ENCODE measurements around the gene SNRNP70. TPM values are rescaled to one million over a fixed set of nuclear protein-coding genes. Genes with fewer than 3 reads are reported as not detected.
A peak's percentile ranks its signal among the peaks of the same experiment; 100 is the strongest.

Gene SNRNP70
- total and polyA plus RNA-seq, 2 of the 13 experiments (the other 11 are each of a cell fraction or from before 2014, with no cell fraction given): 150 to 210 TPM

- TF ChIP-seq PCBP1 (IDR thresholded peaks at IDR 0.05; ENCODE audit: borderline replicate concordance, low read depth, low read length) (0 out of 2 replicates have a peak, but pooled peaks have one; percentile 22), ZFP36L1 (CRISPR knock-in tag; IDR thresholded peaks at IDR 0.05) (0 out of 2 replicates have a peak, but pooled peaks have one; percentile 76), ZNF383 (CRISPR knock-in tag; IDR thresholded peaks at IDR 0.05; ENCODE audit: borderline replicate concordance) (no peak), ZNF253 (CRISPR knock-in tag; IDR thresholded peaks at IDR 0.05; ENCODE audit: borderline replicate concordance) (no peak), MED13 (CRISPR knock-in tag; IDR thresholded peaks at IDR 0.05) (peak; percentile 58), ARNT2 (CRISPR knock-in tag; IDR thresholded peaks at IDR 0.05; ENCODE audit: low read depth) (peak; percentile 84), NAIF1 (CRISPR knock-in tag; IDR thresholded peaks at IDR 0.05; ENCODE audit: borderline replicate concordance) (no peak), PRDM10 (CRISPR knock-in tag; IDR thresholded peaks at IDR 0.05; ENCODE audit: low read depth) (peak; percentile 77), ZSCAN12 (CRISPR knock-in tag; IDR thresholded peaks at IDR 0.05) (peak; percentile 80), EP300 (IDR thresholded peaks at IDR 0.05; ENCODE audit: low read depth in 2 of 2, low read length in 2 of 2) (no peak), EP300 (CRISPR knock-in tag; IDR thresholded peaks at IDR 0.05; ENCODE audit: borderline replicate concordance) (0 out of 2 replicates have a peak, but pooled peaks have one; percentile 32), HOXA3 (CRISPR knock-in tag; IDR thresholded peaks at IDR 0.05) (peak; percentile 59), MYC (CRISPR knock-in tag; IDR thresholded peaks at IDR 0.05; ENCODE audit: borderline replicate concordance) (0 out of 2 replicates have a peak, but pooled peaks have one; percentile 62), MAZ (IDR thresholded peaks at IDR 0.05; ENCODE audit: borderline replicate concordance, low read depth, low read length) (no peak), MAZ (CRISPR knock-in tag; IDR thresholded peaks at IDR 0.05; ENCODE audit: low read depth) (peak; percentile 72), MYPOP (CRISPR knock-in tag; IDR thresholded peaks at IDR 0.05) (peak; percentile 64; the same call in 1 of the 2 replicates), PRPF4 (IDR thresholded peaks at IDR 0.05; ENCODE audit: low read depth, low read length, poor library complexity, severe bottlenecking) (no peak), KLF16 (CRISPR knock-in tag; IDR thresholded peaks at IDR 0.05) (peak in 1 of 2 experiments; percentile 85; a peak in 2 of 4 replicates), ZNF614 (CRISPR knock-in tag; IDR thresholded peaks at IDR 0.05; ENCODE audit: borderline replicate concordance) (peak; percentile 57; the same call in 1 of the 2 replicates), ZNF274 (CRISPR knock-in tag; IDR thresholded peaks at IDR 0.05) (0 out of 2 replicates have a peak, but pooled peaks have one; percentile 26), PPARG (CRISPR knock-in tag; conservative IDR thresholded peaks at IDR 0.05) (0 out of 2 replicates have a peak, but pooled peaks have one; percentile 52), ZNF878 (CRISPR knock-in tag; IDR thresholded peaks at IDR 0.05) (no peak; the same call in 1 of the 2 replicates)
- TF ChIP-seq, protein P1, sequence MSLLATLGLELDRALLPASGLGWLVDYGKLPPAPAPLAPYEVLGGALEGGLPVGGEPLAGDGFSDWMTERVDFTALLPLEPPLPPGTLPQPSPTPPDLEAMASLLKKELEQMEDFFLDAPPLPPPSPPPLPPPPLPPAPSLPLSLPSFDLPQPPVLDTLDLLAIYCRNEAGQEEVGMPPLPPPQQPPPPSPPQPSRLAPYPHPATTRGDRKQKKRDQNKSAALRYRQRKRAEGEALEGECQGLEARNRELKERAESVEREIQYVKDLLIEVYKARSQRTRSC (CRISPR knock-in tag; IDR thresholded peaks at IDR 0.05; ENCODE audit: low read depth): no peak
Observed at GRCh38 chr19:49119411-49120324, 34.4 kb downstream of the SNRNP70 start, which contains the start of gene PPFIA3 (continued).
